ENCODE data around the gene NKAPD1.

The NKAPD1 gene

GRCh38 chr11:112082729-112083128 is 8.6 kb downstream of the NKAPD1 start:
- no peaks in the 10 kb centered on the region for H3K9me3 ChIP-seq (ENCODE audit: control insufficient read depth, insufficient read depth, low read length)
- H4K20me1 ChIP-seq (ENCODE audit: control insufficient read depth, insufficient read depth, low read depth, low read length) = no peaks in the 10 kb centered on the region; the same call in 1 of the 2 replicates
- TF ChIP-seq, protein P1, sequence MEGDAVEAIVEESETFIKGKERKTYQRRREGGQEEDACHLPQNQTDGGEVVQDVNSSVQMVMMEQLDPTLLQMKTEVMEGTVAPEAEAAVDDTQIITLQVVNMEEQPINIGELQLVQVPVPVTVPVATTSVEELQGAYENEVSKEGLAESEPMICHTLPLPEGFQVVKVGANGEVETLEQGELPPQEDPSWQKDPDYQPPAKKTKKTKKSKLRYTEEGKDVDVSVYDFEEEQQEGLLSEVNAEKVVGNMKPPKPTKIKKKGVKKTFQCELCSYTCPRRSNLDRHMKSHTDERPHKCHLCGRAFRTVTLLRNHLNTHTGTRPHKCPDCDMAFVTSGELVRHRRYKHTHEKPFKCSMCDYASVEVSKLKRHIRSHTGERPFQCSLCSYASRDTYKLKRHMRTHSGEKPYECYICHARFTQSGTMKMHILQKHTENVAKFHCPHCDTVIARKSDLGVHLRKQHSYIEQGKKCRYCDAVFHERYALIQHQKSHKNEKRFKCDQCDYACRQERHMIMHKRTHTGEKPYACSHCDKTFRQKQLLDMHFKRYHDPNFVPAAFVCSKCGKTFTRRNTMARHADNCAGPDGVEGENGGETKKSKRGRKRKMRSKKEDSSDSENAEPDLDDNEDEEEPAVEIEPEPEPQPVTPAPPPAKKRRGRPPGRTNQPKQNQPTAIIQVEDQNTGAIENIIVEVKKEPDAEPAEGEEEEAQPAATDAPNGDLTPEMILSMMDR (IDR thresholded peaks at IDR 0.05; ENCODE audit: low read depth, low read length, poor library complexity, severe bottlenecking) = no peak
- TF ChIP-seq EZH2phosphoT487 (IDR thresholded peaks at IDR 0.05; ENCODE audit: borderline replicate concordance, low read length) = no peak
- H3K4me1 ChIP-seq (ENCODE audit: control insufficient read depth, low read length) = peaks cover 14% of the 10 kb centered on the region
- peaks cover 88% of the 10 kb centered on the region for H3K36me3 ChIP-seq (ENCODE audit: control insufficient read depth, low read length)
- H3K4me2 ChIP-seq (ENCODE audit: low read length) = no peak overlapping the region
- no peaks in the 10 kb centered on the region for H3K9me2 ChIP-seq (replicated peaks; ENCODE audit: control insufficient read depth, low read length)
- H3K79me2 ChIP-seq (ENCODE audit: control insufficient read depth, low read length) = peaks cover 58% of the 10 kb centered on the region
- peaks cover 25% of the 10 kb centered on the region for H3F3A ChIP-seq (ENCODE audit: control insufficient read depth, insufficient read depth)
- H3K27me3 ChIP-seq (ENCODE audit: control insufficient read depth, low read length) = no peaks in the 10 kb centered on the region
- no peak overlapping the region for H3K27ac ChIP-seq (ENCODE audit: low read depth, low read length)
- no peak overlapping the region for H3K4me3 ChIP-seq (ENCODE audit: low read length)

GRCh38 chr11:112085822-112086421 is 11.8 kb downstream of the NKAPD1 start:
- peaks cover 25% of the 10 kb centered on the region for H3F3A ChIP-seq (ENCODE audit: control insufficient read depth, insufficient read depth)
- no peaks in the 10 kb centered on the region for H3K9me2 ChIP-seq (replicated peaks; ENCODE audit: control insufficient read depth, low read length)
- H3K4me2 ChIP-seq (ENCODE audit: low read length) = peak overlapping the region; percentile 98
- peaks cover 80% of the 10 kb centered on the region for H3K79me2 ChIP-seq (ENCODE audit: control insufficient read depth, low read length)
- H3K4me3 ChIP-seq (ENCODE audit: low read length) = peak overlapping the region; percentile 97
- TF ChIP-seq, protein P1 (IDR thresholded peaks at IDR 0.05; ENCODE audit: low read depth, low read length, poor library complexity, severe bottlenecking) = no peak
- TF ChIP-seq EZH2phosphoT487 (IDR thresholded peaks at IDR 0.05; ENCODE audit: borderline replicate concordance, low read length) = no peak
- no peaks in the 10 kb centered on the region for H3K9me3 ChIP-seq (ENCODE audit: control insufficient read depth, insufficient read depth, low read length)
- H3K4me1 ChIP-seq (ENCODE audit: control insufficient read depth, low read length) = peaks cover 30% of the 10 kb centered on the region
- H3K36me3 ChIP-seq (ENCODE audit: control insufficient read depth, low read length) = peaks cover 88% of the 10 kb centered on the region
- H3K27me3 ChIP-seq (ENCODE audit: control insufficient read depth, low read length) = no peaks in the 10 kb centered on the region
- H4K20me1 ChIP-seq (ENCODE audit: control insufficient read depth, insufficient read depth, low read depth, low read length) = no peaks in the 10 kb centered on the region; the same call in 1 of the 2 replicates
- peak overlapping the region; percentile 58 for H3K27ac ChIP-seq (ENCODE audit: low read depth, low read length)

GRCh38 chr11:112086422-112087191 is 12.5 kb downstream of the NKAPD1 start, which contains the start of the genes SDHD and TIMM8B:
TSS of gene SDHD (plus strand) at chr11:112086873. CDS start at chr11:112086908, 35 bp downstream.
TSS of gene TIMM8B (minus strand) at chr11:112086756. CDS start at chr11:112086723, 33 bp downstream.
- Histone ChIP-seq H3K4me1 (ENCODE audit: control insufficient read depth, low read length) (peaks cover 30% of the 10 kb centered on the region), H3K36me3 (ENCODE audit: control insufficient read depth, low read length) (peaks cover 91% of the 10 kb centered on the region), H3F3A (ENCODE audit: control insufficient read depth, insufficient read depth) (peaks cover 23% of the 10 kb centered on the region), H3K27ac (ENCODE audit: low read depth, low read length) (peak within 1 kb of the TSS; percentile 58), H3K4me2 (ENCODE audit: low read length) (peak within 1 kb of the TSS; percentile 98), H3K79me2 (ENCODE audit: control insufficient read depth, low read length) (peaks cover 81% of the 10 kb centered on the region), H3K9me3 (ENCODE audit: control insufficient read depth, insufficient read depth, low read length) (no peaks in the 10 kb centered on the region), H4K20me1 (ENCODE audit: control insufficient read depth, insufficient read depth, low read depth, low read length) (no peaks in the 10 kb centered on the region; the same call in 1 of the 2 replicates), H3K27me3 (ENCODE audit: control insufficient read depth, low read length) (no peaks in the 10 kb centered on the region), H3K9me2 (replicated peaks; ENCODE audit: control insufficient read depth, low read length) (no peaks in the 10 kb centered on the region), H3K4me3 (ENCODE audit: low read length) (peak within 1 kb of the TSS; percentile 97)
- TF ChIP-seq, protein P1 (IDR thresholded peaks at IDR 0.05; ENCODE audit: low read depth, low read length, poor library complexity, severe bottlenecking) = peak; percentile 39
- no peak for TF ChIP-seq EZH2phosphoT487 (IDR thresholded peaks at IDR 0.05; ENCODE audit: borderline replicate concordance, low read length)
